Transverse colon (tissue), 4 donors: ENCODE measurements around the gene CCDC47. TPM values are rescaled to one million over a fixed set of nuclear protein-coding genes. Genes with fewer than 3 reads are reported as not detected.

Experiments used
- DNase-seq: peaks from one replicate; pipeline ENCODE4 v3.0.0-alpha.2; 2019
- H3K27ac ChIP-seq, 4 donors: fragments of 200-600 bp; sonication (generic); 2 replicates each; pipeline ENCODE4 v1.5.1; 2016 to 2018; ENCODE audit warnings: inconsistent platforms in 4 of 4
- H3K27me3 ChIP-seq: fragments of 200-600 bp; sonication (generic); 2 replicates; pipeline ENCODE4 v1.5.1; 2017; ENCODE audit warnings: inconsistent platforms
- H3K36me3 ChIP-seq, 4 donors: fragments of 200-600 bp; sonication (generic); 2 replicates each; pipeline ENCODE4 v1.5.1; 2017 to 2019; ENCODE audit warnings: inconsistent platforms in 4 of 4
- H3K4me1 ChIP-seq, 4 donors: fragments of 200-600 bp; sonication (generic); 2 replicates each; pipeline ENCODE4 v1.5.1; 2017 to 2020; ENCODE audit warnings: inconsistent platforms in 4 of 4
- H3K4me3 ChIP-seq, 4 donors: fragments of 200-600 bp; sonication (generic); 1 replicate in 1 of 4; 2 replicates in 3 of 4; pipeline versions ENCODE4 v1.5.1 to v1.6.1; 2017 to 2019; ENCODE audit warnings: inconsistent platforms in 4 of 4
- H3K9me3 ChIP-seq, 2 donors: fragments of 200-600 bp; sonication (generic); 2 replicates each; pipeline ENCODE4 v1.5.1; 2017 to 2019; ENCODE audit warnings: inconsistent platforms in 2 of 2
- CTCF ChIP-seq, 5 experiments: fragments of 200-600 bp in 3 of 5; fragments of 450-650 bp in 2 of 5; sonication (generic) in 3 of 5; IDR thresholded peaks; 1 replicate in 2 of 5; 2 replicates in 3 of 5; pipeline ENCODE4 v1.5.1; 2016 to 2017; ENCODE audit warnings: antibody characterized with exemption in 5 of 5, inconsistent platforms in 3 of 5, mild to moderate bottlenecking in 2 of 5, moderate library complexity in 1 of 5
- EP300 ChIP-seq: sonication (generic); formaldehyde crosslinking; IDR thresholded peaks from one replicate; pipeline ENCODE4 v1.6.1; 2017; ENCODE audit warnings: antibody characterized with exemption, low read depth
- POLR2A ChIP-seq: fragments of 450-650 bp; IDR thresholded peaks from one replicate; pipeline ENCODE4 v1.6.1; 2016; ENCODE audit warnings: antibody characterized with exemption, mild to moderate bottlenecking, moderate library complexity
- POLR2AphosphoS5 ChIP-seq, 3 donors: sonication (generic); formaldehyde crosslinking; IDR thresholded peaks; one replicate each; pipeline ENCODE4 v1.6.1; 2016; ENCODE audit warnings: antibody characterized with exemption in 3 of 3
- WGBS, 2 donors: methylation state at CpG; one replicate each; pipeline ENCODE4 v1.1.5; 2018; ENCODE audit warnings: low coverage in 1 of 2; 5-methylcytosine and 5-hydroxymethylcytosine counted together
- in situ Hi-C, 4 donors: fragments of 200-750 bp; cut with MboI; loops; one replicate each; pipeline versions ENCODE4 v1.15.0 to v1.15.1; 2017; ENCODE audit warnings: low sequenced_read_pairs in 3 of 4, low pct_ligation_motif_present in 1 of 4, low pct_unique_long_range_greater_than_20kb in 1 of 4
- intact Hi-C: fragments of 100-400 bp; cut with DNase I; formaldehyde crosslinking; loops from one replicate; pipeline ENCODE4 v1.15.1; 2023; ENCODE audit warnings: low total_unique reads
- total RNA-seq, 4 donors: library from RNA; depleted of rRNA; stranded (reverse); fragments of >200 nt; gene quantifications; one replicate each; pipeline ENCODE4 v1.1.0, GENCODE V29; 2016

Gene CCDC47, protein sequence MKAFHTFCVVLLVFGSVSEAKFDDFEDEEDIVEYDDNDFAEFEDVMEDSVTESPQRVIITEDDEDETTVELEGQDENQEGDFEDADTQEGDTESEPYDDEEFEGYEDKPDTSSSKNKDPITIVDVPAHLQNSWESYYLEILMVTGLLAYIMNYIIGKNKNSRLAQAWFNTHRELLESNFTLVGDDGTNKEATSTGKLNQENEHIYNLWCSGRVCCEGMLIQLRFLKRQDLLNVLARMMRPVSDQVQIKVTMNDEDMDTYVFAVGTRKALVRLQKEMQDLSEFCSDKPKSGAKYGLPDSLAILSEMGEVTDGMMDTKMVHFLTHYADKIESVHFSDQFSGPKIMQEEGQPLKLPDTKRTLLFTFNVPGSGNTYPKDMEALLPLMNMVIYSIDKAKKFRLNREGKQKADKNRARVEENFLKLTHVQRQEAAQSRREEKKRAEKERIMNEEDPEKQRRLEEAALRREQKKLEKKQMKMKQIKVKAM
- 100 to 1,000 TPM in 3 of 4 donors, 10 to 100 TPM in 1; 78.2 to 129 (median 101) TPM for total RNA-seq

GRCh38 chr17:63773272-63774140 is at the start of gene CCDC47:
Gene CCDC47 (minus strand): TSS chr17:63773597. CDS start chr17:63766175, 7,422 bp downstream.
- intact Hi-C loops, result loop anchor here (10.0 kb wide), 1 partner anchor 71 kb away; the partner anchor contains the start of gene SMARCD2
- DNase-seq, result peak; percentile 99
- Histone ChIP-seq H3K27ac (peak within 1 kb of the TSS; percentile 93 to 98 (median 96)), H3K4me1 (peaks cover 15 to 37% (median 31%) of the 10 kb centered on the region in 4 donors), H3K9me3 (no peaks in the 10 kb centered on the region), H3K4me3 (peak within 1 kb of the TSS; percentile 82 to 96 (median 94)), H3K36me3 (no peaks in the 10 kb centered on the region), H3K27me3 (no peaks in the 10 kb centered on the region)
- TF ChIP-seq POLR2A, result peak; percentile 98
- peak; percentile 99 for TF ChIP-seq POLR2AphosphoS5 (IDR thresholded peaks at IDR 0.05)
- TF ChIP-seq CTCF (IDR thresholded peaks at IDR 0.05), result no peak
- TF ChIP-seq EP300, result peak; percentile 55
- 0 to 1% methylated on average over 1 to 58 of the region's 74 CpGs for WGBS, 2 donors
- in situ Hi-C loops, result no loop called here

DNA sequence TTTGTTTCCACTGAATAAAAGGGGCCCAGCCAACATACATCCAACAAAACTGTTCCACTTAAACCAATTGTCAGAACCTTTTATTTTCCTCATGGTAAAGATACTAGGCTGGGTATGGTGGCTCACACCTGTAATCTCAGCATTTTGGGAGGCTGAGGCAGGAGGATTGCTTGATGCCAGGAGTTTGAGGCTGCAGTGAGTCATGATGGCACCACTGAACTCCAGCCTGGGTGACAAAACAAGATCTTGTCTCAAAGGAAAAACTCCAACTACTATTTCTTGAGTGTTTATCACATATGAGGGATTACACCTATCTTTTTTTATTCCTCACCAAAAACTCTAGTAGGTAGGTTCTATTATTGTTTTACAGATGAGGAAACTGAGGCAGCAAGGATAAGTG is 49.1 kb upstream of the CCDC47 start:
- H3K36me3 ChIP-seq, result peaks cover 0 to 67% (median 32%) of the 10 kb centered on the region in 4 donors
- intact Hi-C loops, result no loop called here

GRCh38 chr17:63821804-63822203 is 48.4 kb upstream of the CCDC47 start:
- no peak overlapping the region for H3K4me3 ChIP-seq
- no peaks in the 10 kb centered on the region for H3K27me3 ChIP-seq
- H3K27ac ChIP-seq, result no peak overlapping the region
- in situ Hi-C loops (no loop called here), intact Hi-C loops (no loop called here)
- no peak for TF ChIP-seq POLR2A
- TF ChIP-seq EP300, result no peak
- no peak for TF ChIP-seq CTCF (IDR thresholded peaks at IDR 0.05)
- TF ChIP-seq POLR2AphosphoS5 (IDR thresholded peaks at IDR 0.05), result no peak
- DNase-seq, result no peak
- peaks cover 6 to 10% (median 8%) of the 10 kb centered on the region in 4 donors for H3K4me1 ChIP-seq
- WGBS, 2 donors, result 74 to 100% methylated on average over 1 to 6 of the region's 6 CpGs
- H3K9me3 ChIP-seq, result no peaks in the 10 kb centered on the region
- peaks cover 0 to 73% (median 35%) of the 10 kb centered on the region in 4 donors for H3K36me3 ChIP-seq

More for the DNA sequence above, 49.1 kb upstream of the CCDC47 start:
- Histone ChIP-seq H3K4me3 (no peak overlapping the region), H3K4me1 (peaks cover 6 to 10% (median 8%) of the 10 kb centered on the region in 4 donors), H3K27me3 (no peaks in the 10 kb centered on the region), H3K9me3 (no peaks in the 10 kb centered on the region), H3K27ac (no peak overlapping the region)
- DNase-seq, result no peak
- in situ Hi-C loops, result no loop called here
- TF ChIP-seq EP300 (no peak), CTCF (IDR thresholded peaks at IDR 0.05) (no peak)
